ENCODE measurements around the gene MISP. TPM values are rescaled to one million over a fixed set of nuclear protein-coding genes. Genes with fewer than 3 reads are reported as not detected.

Gene MISP
- total and polyA plus RNA-seq, 4 donors, result 0.40 to 0.66 (median 0.42) TPM

GRCh38 chr19:805600-806550, 55.0 kb downstream of the MISP start:
- WGBS (ENCODE audit: insufficient coverage), result 87% methylated on average over 93 of the region's 93 CpGs
- no peaks in the 10 kb centered on the region for H3K27me3 ChIP-seq (ENCODE audit: control insufficient read depth, insufficient read depth, low read length)
- no peak overlapping the region for H3K4me3 ChIP-seq (ENCODE audit: low read depth, low read length)
- DNase-seq (ENCODE audit: low read depth in 4 of 6, low spot score in 6 of 6), result no peak
- H3K36me3 ChIP-seq (ENCODE audit: control insufficient read depth, insufficient read depth, low read length), result peaks cover 100% of the 10 kb centered on the region
- no peak overlapping the region for H3K27ac ChIP-seq (ENCODE audit: low read depth, low read length)
- peaks cover 30% of the 10 kb centered on the region for H3K4me1 ChIP-seq (ENCODE audit: control insufficient read depth, insufficient read depth, low read length)
- H3K9me3 ChIP-seq (ENCODE audit: control insufficient read depth, insufficient read depth, low read length), result no peaks in the 10 kb centered on the region

GRCh38 chr19:806815-807421, 56.0 kb downstream of the MISP start:
- Histone ChIP-seq H3K9me3 (ENCODE audit: control insufficient read depth, insufficient read depth, low read length) (no peaks in the 10 kb centered on the region), H3K27ac (ENCODE audit: low read depth, low read length) (no peak overlapping the region), H3K36me3 (ENCODE audit: control insufficient read depth, insufficient read depth, low read length) (peaks cover 100% of the 10 kb centered on the region), H3K4me1 (ENCODE audit: control insufficient read depth, insufficient read depth, low read length) (peaks cover 20% of the 10 kb centered on the region), H3K27me3 (ENCODE audit: control insufficient read depth, insufficient read depth, low read length) (no peaks in the 10 kb centered on the region), H3K4me3 (ENCODE audit: low read depth, low read length) (no peak overlapping the region)
- 75% methylated on average over 27 of the region's 34 CpGs for WGBS (ENCODE audit: insufficient coverage)
- DNase-seq (ENCODE audit: low read depth in 4 of 6, low spot score in 6 of 6), result no peak

GRCh38 chr19:807627-808422, 56.9 kb downstream of the MISP start:
- peaks cover 95% of the 10 kb centered on the region for H3K36me3 ChIP-seq (ENCODE audit: control insufficient read depth, insufficient read depth, low read length)
- H3K4me1 ChIP-seq (ENCODE audit: control insufficient read depth, insufficient read depth, low read length), result peaks cover 11% of the 10 kb centered on the region
- no peak overlapping the region for H3K4me3 ChIP-seq (ENCODE audit: low read depth, low read length)
- H3K9me3 ChIP-seq (ENCODE audit: control insufficient read depth, insufficient read depth, low read length), result no peaks in the 10 kb centered on the region
- no peaks in the 10 kb centered on the region for H3K27me3 ChIP-seq (ENCODE audit: control insufficient read depth, insufficient read depth, low read length)
- 86% methylated on average over 39 of the region's 44 CpGs for WGBS (ENCODE audit: insufficient coverage)
- DNase-seq (ENCODE audit: low read depth in 4 of 6, low spot score in 6 of 6), result no peak
- no peak overlapping the region for H3K27ac ChIP-seq (ENCODE audit: low read depth, low read length)

- peaks cover 5% of the 10 kb centered on the region for H3K4me1 ChIP-seq (ENCODE audit: control insufficient read depth, insufficient read depth, low read length)
- no peaks in the 10 kb centered on the region for H3K9me3 ChIP-seq (ENCODE audit: control insufficient read depth, insufficient read depth, low read length)
- WGBS (ENCODE audit: insufficient coverage), result 90% methylated on average over 21 of the region's 26 CpGs
- no peaks in the 10 kb centered on the region for H3K27me3 ChIP-seq (ENCODE audit: control insufficient read depth, insufficient read depth, low read length)
- no peak for DNase-seq (ENCODE audit: low read depth in 4 of 6, low spot score in 6 of 6)
- peaks cover 95% of the 10 kb centered on the region for H3K36me3 ChIP-seq (ENCODE audit: control insufficient read depth, insufficient read depth, low read length)
- no peak overlapping the region for H3K27ac ChIP-seq (ENCODE audit: low read depth, low read length)
- no peak overlapping the region for H3K4me3 ChIP-seq (ENCODE audit: low read depth, low read length)
Measured at GRCh38 chr19:808423-808775, 57.5 kb downstream of the MISP start.

GRCh38 chr19:810077-810855, 59.4 kb downstream of the MISP start:
- no peaks in the 10 kb centered on the region for H3K9me3 ChIP-seq (ENCODE audit: control insufficient read depth, insufficient read depth, low read length)
- H3K4me1 ChIP-seq (ENCODE audit: control insufficient read depth, insufficient read depth, low read length), result no peaks in the 10 kb centered on the region
- peaks cover 95% of the 10 kb centered on the region for H3K36me3 ChIP-seq (ENCODE audit: control insufficient read depth, insufficient read depth, low read length)
- H3K27ac ChIP-seq (ENCODE audit: low read depth, low read length), result no peak overlapping the region
- no peak for DNase-seq (ENCODE audit: low read depth in 4 of 6, low spot score in 6 of 6)
- no peak overlapping the region for H3K4me3 ChIP-seq (ENCODE audit: low read depth, low read length)
- no peaks in the 10 kb centered on the region for H3K27me3 ChIP-seq (ENCODE audit: control insufficient read depth, insufficient read depth, low read length)
- 78% methylated on average over 22 of the region's 30 CpGs for WGBS (ENCODE audit: insufficient coverage)

- Histone ChIP-seq H3K4me1 (ENCODE audit: control insufficient read depth, insufficient read depth, low read length) (no peaks in the 10 kb centered on the region), H3K27ac (ENCODE audit: low read depth, low read length) (no peak overlapping the region), H3K27me3 (ENCODE audit: control insufficient read depth, insufficient read depth, low read length) (no peaks in the 10 kb centered on the region), H3K36me3 (ENCODE audit: control insufficient read depth, insufficient read depth, low read length) (peaks cover 95% of the 10 kb centered on the region), H3K4me3 (ENCODE audit: low read depth, low read length) (no peak overlapping the region), H3K9me3 (ENCODE audit: control insufficient read depth, insufficient read depth, low read length) (no peaks in the 10 kb centered on the region)
- DNase-seq (ENCODE audit: low read depth in 4 of 6, low spot score in 6 of 6), result no peak
- WGBS (ENCODE audit: insufficient coverage), result 92% methylated on average over 11 of the region's 25 CpGs
Measured at GRCh38 chr19:810883-811489, 60.1 kb downstream of the MISP start.

GRCh38 chr19:811506-812048, 60.7 kb downstream of the MISP start:
- H3K36me3 ChIP-seq (ENCODE audit: control insufficient read depth, insufficient read depth, low read length), result peaks cover 95% of the 10 kb centered on the region
- no peaks in the 10 kb centered on the region for H3K9me3 ChIP-seq (ENCODE audit: control insufficient read depth, insufficient read depth, low read length)
- H3K4me1 ChIP-seq (ENCODE audit: control insufficient read depth, insufficient read depth, low read length), result no peaks in the 10 kb centered on the region
- WGBS (ENCODE audit: insufficient coverage), result 95% methylated on average over 13 of the region's 20 CpGs
- H3K27me3 ChIP-seq (ENCODE audit: control insufficient read depth, insufficient read depth, low read length), result no peaks in the 10 kb centered on the region
- no peak overlapping the region for H3K27ac ChIP-seq (ENCODE audit: low read depth, low read length)
- no peak overlapping the region for H3K4me3 ChIP-seq (ENCODE audit: low read depth, low read length)
- DNase-seq (ENCODE audit: low read depth in 4 of 6, low spot score in 6 of 6), result no peak

GRCh38 chr19:812049-812746, 61.3 kb downstream of the MISP start:
- WGBS (ENCODE audit: insufficient coverage), result 78% methylated on average over 55 of the region's 80 CpGs
- Histone ChIP-seq H3K9me3 (ENCODE audit: control insufficient read depth, insufficient read depth, low read length) (no peaks in the 10 kb centered on the region), H3K4me3 (ENCODE audit: low read depth, low read length) (no peak overlapping the region), H3K27me3 (ENCODE audit: control insufficient read depth, insufficient read depth, low read length) (no peaks in the 10 kb centered on the region), H3K27ac (ENCODE audit: low read depth, low read length) (no peak overlapping the region), H3K4me1 (ENCODE audit: control insufficient read depth, insufficient read depth, low read length) (no peaks in the 10 kb centered on the region), H3K36me3 (ENCODE audit: control insufficient read depth, insufficient read depth, low read length) (peaks cover 91% of the 10 kb centered on the region)
- peak in 1 of 6 donors; percentile 25 for DNase-seq (ENCODE audit: low read depth in 4 of 6, low spot score in 6 of 6)

Data from spinal cord (tissue), 10 donors.